B cell (primary cell): ENCODE measurements around the gene TMEM203. TPM values are rescaled to one million over a fixed set of nuclear protein-coding genes. Genes with fewer than 3 reads are reported as not detected.

Source experiments
- ATAC-seq: fragments of 200-7000 bp; cut with Tn5 transposase; one replicate; pipeline ENCODE4 v1.10.0; 2021; ENCODE audit warnings: low read depth, mild to moderate bottlenecking, moderate number of reproducible peaks, moderate library complexity
- CTCF ChIA-PET: fragments of 350-600 bp; sonication (Branson Sonifier 250); formaldehyde crosslinking; loops from one replicate; lab custom pipeline; 2021; ENCODE audit warnings: antibody characterized with exemption, inconsistent platforms; lab: Charles Lee
- POLR2A ChIA-PET: fragments of 350-600 bp; sonication (Branson Sonifier 250); formaldehyde crosslinking; loops from one replicate; lab custom pipeline; 2021; ENCODE audit warnings: antibody characterized with exemption; lab: Charles Lee
- DNase-seq: peaks from one replicate; pipeline ENCODE4 v3.0.0; 2013
- H2AFZ ChIP-seq: 2 replicates; pipeline ENCODE4 v1.6.1; 2012; ENCODE audit warnings: mild to moderate bottlenecking, low read depth, low read length; ENCODE audit not compliant: insufficient read depth, poor library complexity, severe bottlenecking
- H3K27ac ChIP-seq, 2 donors: 1 replicate in 1 of 2; 2 replicates in 1 of 2; pipeline ENCODE4 v1.5.1; 2012 to 2013; ENCODE audit warnings: low read length in 2 of 2, mild to moderate bottlenecking in 2 of 2, moderate library complexity in 1 of 2
- H3K27me3 ChIP-seq, 4 experiments: fragments of 200-600 bp in 1 of 4; sonication (generic) in 1 of 4; replicated peaks in 1 of 4; 1 replicate in 2 of 4; 2 replicates in 2 of 4; pipeline versions ENCODE4 v1.6.1 to v1.7.0; 2013 to 2016; ENCODE audit warnings: low read length in 3 of 4, mild to moderate bottlenecking in 2 of 4, mixed read lengths in 1 of 4, moderate library complexity in 1 of 4; ENCODE audit not compliant: insufficient read depth in 4 of 4, control insufficient read depth in 3 of 4; ENCODE audit errors: control extremely low read depth in 1 of 4
- H3K36me3 ChIP-seq, 2 experiments: replicated peaks in 1 of 2; 1 replicate in 1 of 2; 2 replicates in 1 of 2; pipeline versions ENCODE4 v1.6.1 to v1.7.1; 2013; ENCODE audit warnings: low read length in 1 of 2; ENCODE audit not compliant: insufficient read depth in 2 of 2, control insufficient read depth in 1 of 2; ENCODE audit errors: control extremely low read depth in 1 of 2, extremely low read depth in 1 of 2
- H3K4me1 ChIP-seq, 2 donors: fragments of 200-600 bp in 1 of 2; sonication (generic) in 1 of 2; 1 replicate in 1 of 2; 2 replicates in 1 of 2; pipeline versions ENCODE4 v1.5.1 to v1.6.1; 2013 to 2017; ENCODE audit warnings: low read length in 2 of 2; ENCODE audit not compliant: control insufficient read depth in 2 of 2, insufficient read depth in 2 of 2
- H3K4me2 ChIP-seq: replicated peaks from 2 replicates; pipeline ENCODE3; 2012; ENCODE audit warnings: mild to moderate bottlenecking, low read depth, low read length; ENCODE audit not compliant: poor library complexity, severe bottlenecking
- H3K4me3 ChIP-seq, 5 experiments: fragments of 200-600 bp in 1 of 5; sonication (generic) in 1 of 5; 1 replicate in 3 of 5; 2 replicates in 2 of 5; pipeline versions ENCODE4 v1.5.1 to v1.7.0; 2011 to 2016; ENCODE audit warnings: low read length in 4 of 5, mild to moderate bottlenecking in 4 of 5, low read depth in 2 of 5, control low read depth in 1 of 5, moderate library complexity in 1 of 5; ENCODE audit not compliant: insufficient read depth in 1 of 5; ENCODE audit errors: control extremely low read depth in 1 of 5, extremely low read depth in 1 of 5
- H3K79me2 ChIP-seq: fragments of 200-600 bp; sonication (generic); one replicate; pipeline ENCODE4 v1.6.0; 2016; ENCODE audit warnings: low read length; ENCODE audit not compliant: control insufficient read depth, insufficient read depth
- H3K9ac ChIP-seq: fragments of 200-600 bp; sonication (generic); 2 replicates; pipeline ENCODE4 v1.6.1; 2017; ENCODE audit warnings: mild to moderate bottlenecking, low read length, moderate library complexity
- H3K9me3 ChIP-seq, 3 donors: one replicate each; pipeline versions ENCODE4 v1.6.1 to v1.7.1; 2013; ENCODE audit warnings: low read length in 2 of 3; ENCODE audit not compliant: control insufficient read depth in 2 of 3, insufficient read depth in 1 of 3; ENCODE audit errors: control extremely low read depth in 1 of 3
- H4K20me1 ChIP-seq: 2 replicates; pipeline ENCODE4 v1.6.0; 2012; ENCODE audit warnings: mild to moderate bottlenecking, low read length; ENCODE audit not compliant: insufficient read depth, control insufficient read depth, poor library complexity, severe bottlenecking
- H3K27ac Mint-ChIP-seq: one replicate; pipeline ENCODE4 v1.8.0; 2021; ENCODE audit warnings: mixed read lengths
- H3K27me3 Mint-ChIP-seq: one replicate; pipeline ENCODE4 v1.8.0; 2021; ENCODE audit warnings: mixed read lengths
- H3K4me1 Mint-ChIP-seq: one replicate; pipeline ENCODE4 v1.8.0; 2021; ENCODE audit warnings: mixed read lengths
- H3K4me3 Mint-ChIP-seq: one replicate; pipeline ENCODE4 v1.8.0; 2021; ENCODE audit warnings: mixed read lengths
- H3K9me3 Mint-ChIP-seq: one replicate; pipeline ENCODE4 v1.8.0; 2022; ENCODE audit warnings: mixed read lengths; ENCODE audit not compliant: insufficient read depth
- EZH2 ChIP-seq: IDR thresholded peaks from 2 replicates; pipeline ENCODE4 v1.6.1; 2012; ENCODE audit warnings: borderline replicate concordance, low read depth, mild to moderate bottlenecking, moderate library complexity, low read length; ENCODE audit not compliant: insufficient read depth, poor library complexity, severe bottlenecking
- WGBS: methylation state at CpG from one replicate; pipeline ENCODE4 v1.1.5; 2013; ENCODE audit warnings: missing lambda C conversion rate; ENCODE audit not compliant: insufficient coverage; 5-methylcytosine and 5-hydroxymethylcytosine counted together
- intact Hi-C: fragments of 100-400 bp; cut with micrococcal nuclease; formaldehyde crosslinking; loops from one replicate; pipeline ENCODE4 v1.10.0; 2022
- polyA plus RNA-seq: library from polyadenylated mRNA; depleted of rRNA; stranded (reverse); fragments of >200 nt; gene quantifications from 2 replicates; pipeline ENCODE4 v1.2.3, GENCODE V29; 2012
- total RNA-seq, 2 donors: library from RNA; stranded (reverse); fragments of 120-200 nt in 1 of 2; gene quantifications; 1 replicate in 1 of 2; 2 replicates in 1 of 2; pipeline versions ENCODE4 v1.2.3 to v1.2.4, GENCODE V29; 2013 to 2022
- TF ChIP-seq, protein P1 (sequence below): fragments of 200-600 bp; IDR thresholded peaks from one replicate; pipeline ENCODE4 v1.8.0; 2022; ENCODE audit warnings: antibody characterized with exemption, mild to moderate bottlenecking

TMEM203 gene
- total and polyA plus RNA-seq, 2 donors (not counting 1 experiment from before 2014, with no cell fraction given), result 20.6 to 35.7 TPM

DNA sequence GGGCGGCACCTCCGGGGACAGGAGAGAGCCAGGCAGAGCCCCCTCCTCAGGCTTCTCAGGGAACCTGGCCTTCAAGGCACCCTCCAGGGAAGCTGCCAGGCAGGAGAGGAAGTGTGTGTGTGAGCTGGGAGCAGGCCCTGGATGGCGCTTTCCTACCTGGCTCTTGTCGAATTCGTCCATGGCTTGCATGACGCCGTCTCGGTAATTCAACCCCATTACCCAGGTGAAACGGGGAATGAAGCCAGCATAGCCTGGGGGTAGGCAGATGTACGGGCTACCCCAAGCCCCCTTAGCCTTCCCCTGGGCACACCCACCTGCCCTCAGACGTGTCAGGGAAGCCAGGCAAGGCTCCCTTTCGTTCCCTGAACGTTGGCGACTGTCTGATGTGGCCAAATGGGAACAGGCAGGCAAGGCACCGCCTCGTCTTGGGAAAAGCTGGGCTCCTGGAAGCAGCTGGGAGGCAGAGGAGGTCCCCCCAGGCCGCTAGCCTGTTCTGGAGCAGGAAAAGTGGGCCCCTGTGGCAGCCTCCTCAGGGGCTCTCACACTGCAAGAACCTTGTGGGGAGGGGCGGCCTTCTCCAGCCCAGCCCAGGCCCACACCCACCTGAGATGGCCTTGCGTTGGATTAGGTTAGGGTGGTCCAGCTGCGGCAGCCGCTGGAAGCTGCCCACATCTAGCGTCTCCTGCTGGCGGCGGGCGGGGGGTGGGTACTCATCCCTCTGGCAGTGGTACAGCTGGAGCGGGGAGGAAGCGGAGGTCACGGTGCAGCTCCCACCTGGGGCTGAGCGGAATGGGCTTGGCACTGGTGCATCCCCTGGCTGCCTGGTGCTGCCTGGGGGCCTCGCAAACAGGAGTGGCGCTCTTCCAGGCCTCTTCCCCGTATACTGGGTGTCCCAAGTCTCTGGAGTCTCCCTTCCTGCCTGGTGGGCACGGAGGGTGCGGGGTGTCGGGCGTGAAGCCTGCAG is 39.3 kb upstream of the TMEM203 start:
- peaks cover 28% of the 10 kb centered on the region for H4K20me1 ChIP-seq
- ChIA-PET POLR2A (interaction anchor here (0.6 kb wide), 1 partner anchor 203 kb away, joined by 3 read pairs; no protein-coding TSS in a partner anchor), CTCF (interaction anchor here (1.1 kb wide), 1 partner anchor 198 kb away, joined by 3 read pairs; no protein-coding TSS in a partner anchor)
- H3K27me3 ChIP-seq, result no peaks in the 10 kb centered on the region
- no peak overlapping the region for H3K27ac ChIP-seq
- no peak overlapping the region for H3K9ac ChIP-seq
- no peak overlapping the region for H2AFZ ChIP-seq
- peaks cover 12 to 16% of the 10 kb centered on the region in 2 donors for H3K4me1 ChIP-seq
- no peaks in the 10 kb centered on the region for H3K27me3 Mint-ChIP-seq
- intact Hi-C loops, result no loop called here
- no peak overlapping the region for H3K27ac Mint-ChIP-seq
- DNase-seq, result no peak
- H3K9me3 Mint-ChIP-seq, result no peaks in the 10 kb centered on the region
- no peak overlapping the region for H3K4me3 ChIP-seq
- ATAC-seq, result no peak
- H3K4me3 Mint-ChIP-seq, result no peak overlapping the region
- peaks cover 0 to 20% of the 10 kb centered on the region in 2 experiments for H3K36me3 ChIP-seq
- no peak overlapping the region for H3K4me2 ChIP-seq
- 90% methylated on average over 34 of the region's 36 CpGs for WGBS
- TF ChIP-seq, protein P1, sequence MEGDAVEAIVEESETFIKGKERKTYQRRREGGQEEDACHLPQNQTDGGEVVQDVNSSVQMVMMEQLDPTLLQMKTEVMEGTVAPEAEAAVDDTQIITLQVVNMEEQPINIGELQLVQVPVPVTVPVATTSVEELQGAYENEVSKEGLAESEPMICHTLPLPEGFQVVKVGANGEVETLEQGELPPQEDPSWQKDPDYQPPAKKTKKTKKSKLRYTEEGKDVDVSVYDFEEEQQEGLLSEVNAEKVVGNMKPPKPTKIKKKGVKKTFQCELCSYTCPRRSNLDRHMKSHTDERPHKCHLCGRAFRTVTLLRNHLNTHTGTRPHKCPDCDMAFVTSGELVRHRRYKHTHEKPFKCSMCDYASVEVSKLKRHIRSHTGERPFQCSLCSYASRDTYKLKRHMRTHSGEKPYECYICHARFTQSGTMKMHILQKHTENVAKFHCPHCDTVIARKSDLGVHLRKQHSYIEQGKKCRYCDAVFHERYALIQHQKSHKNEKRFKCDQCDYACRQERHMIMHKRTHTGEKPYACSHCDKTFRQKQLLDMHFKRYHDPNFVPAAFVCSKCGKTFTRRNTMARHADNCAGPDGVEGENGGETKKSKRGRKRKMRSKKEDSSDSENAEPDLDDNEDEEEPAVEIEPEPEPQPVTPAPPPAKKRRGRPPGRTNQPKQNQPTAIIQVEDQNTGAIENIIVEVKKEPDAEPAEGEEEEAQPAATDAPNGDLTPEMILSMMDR, result no peak
- TF ChIP-seq EZH2, result no peak
- H3K4me1 Mint-ChIP-seq, result peaks cover 22% of the 10 kb centered on the region
- H3K9me3 ChIP-seq, result no peaks in the 10 kb centered on the region
- peaks cover 32% of the 10 kb centered on the region for H3K79me2 ChIP-seq
